Mesothelial cell of epicardium (in vitro differentiated cells): Measurements from ENCODE around the gene UGT1A8. TPM values are rescaled to one million over a fixed set of nuclear protein-coding genes. Genes with fewer than 3 reads are reported as not detected.
"Not testable (repeated sequence)": the region's sequence is repeated elsewhere in the genome, so short reads cannot be mapped to it uniquely, and the experiment has no call there.

Source experiments
- DNase-seq, 2 experiments: peaks; one replicate each; pipeline ENCODE4 v3.0.0; 2021; ENCODE audit warnings: low spot score in 2 of 2; ENCODE audit not compliant: unreplicated experiment in 2 of 2
- H3K27ac Mint-ChIP-seq: 2 replicates; pipeline ENCODE4 v1.8.0; 2021; ENCODE audit warnings: mixed read lengths
- H3K27me3 Mint-ChIP-seq: 2 replicates; pipeline ENCODE4 v1.8.0; 2021; ENCODE audit warnings: low read depth, mixed read lengths
- H3K36me3 Mint-ChIP-seq: 2 replicates; pipeline ENCODE4 v1.8.0; 2021; ENCODE audit warnings: mixed read lengths
- H3K4me1 Mint-ChIP-seq: 2 replicates; pipeline ENCODE4 v1.8.0; 2021; ENCODE audit warnings: mixed read lengths
- H3K4me3 Mint-ChIP-seq: 2 replicates; pipeline ENCODE4 v1.8.0; 2021; ENCODE audit warnings: mild to moderate bottlenecking, moderate library complexity, mixed read lengths
- H3K9me3 Mint-ChIP-seq: 2 replicates; pipeline ENCODE4 v1.8.0; 2021; ENCODE audit warnings: mixed read lengths
- total RNA-seq: library from RNA; stranded (reverse); gene quantifications from 3 replicates; pipeline ENCODE4 v1.2.1, GENCODE V29; 2021
- TF ChIP-seq, protein P1 (sequence below): fragments of 200-600 bp; sonication (generic); IDR thresholded peaks from one replicate; pipeline ENCODE4 v1.5.0; 2021; ENCODE audit warnings: antibody characterized with exemption; ENCODE audit not compliant: unreplicated experiment

UGT1A8 gene
- total RNA-seq, 1 donor from 2014 or later, result not detected

GRCh38 chr2:233740870-233741269, 123.4 kb downstream of the UGT1A8 start:
- Mint-ChIP-seq H3K36me3 (no peaks in the 10 kb centered on the region), H3K4me3 (no peak overlapping the region), H3K27ac (no peak overlapping the region), H3K27me3 (peaks cover 19% of the 10 kb centered on the region), H3K4me1 (no peaks in the 10 kb centered on the region), H3K9me3 (peaks cover 11% of the 10 kb centered on the region)
- no peak for DNase-seq
- TF ChIP-seq, protein P1, sequence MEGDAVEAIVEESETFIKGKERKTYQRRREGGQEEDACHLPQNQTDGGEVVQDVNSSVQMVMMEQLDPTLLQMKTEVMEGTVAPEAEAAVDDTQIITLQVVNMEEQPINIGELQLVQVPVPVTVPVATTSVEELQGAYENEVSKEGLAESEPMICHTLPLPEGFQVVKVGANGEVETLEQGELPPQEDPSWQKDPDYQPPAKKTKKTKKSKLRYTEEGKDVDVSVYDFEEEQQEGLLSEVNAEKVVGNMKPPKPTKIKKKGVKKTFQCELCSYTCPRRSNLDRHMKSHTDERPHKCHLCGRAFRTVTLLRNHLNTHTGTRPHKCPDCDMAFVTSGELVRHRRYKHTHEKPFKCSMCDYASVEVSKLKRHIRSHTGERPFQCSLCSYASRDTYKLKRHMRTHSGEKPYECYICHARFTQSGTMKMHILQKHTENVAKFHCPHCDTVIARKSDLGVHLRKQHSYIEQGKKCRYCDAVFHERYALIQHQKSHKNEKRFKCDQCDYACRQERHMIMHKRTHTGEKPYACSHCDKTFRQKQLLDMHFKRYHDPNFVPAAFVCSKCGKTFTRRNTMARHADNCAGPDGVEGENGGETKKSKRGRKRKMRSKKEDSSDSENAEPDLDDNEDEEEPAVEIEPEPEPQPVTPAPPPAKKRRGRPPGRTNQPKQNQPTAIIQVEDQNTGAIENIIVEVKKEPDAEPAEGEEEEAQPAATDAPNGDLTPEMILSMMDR, result no peak

DNA sequence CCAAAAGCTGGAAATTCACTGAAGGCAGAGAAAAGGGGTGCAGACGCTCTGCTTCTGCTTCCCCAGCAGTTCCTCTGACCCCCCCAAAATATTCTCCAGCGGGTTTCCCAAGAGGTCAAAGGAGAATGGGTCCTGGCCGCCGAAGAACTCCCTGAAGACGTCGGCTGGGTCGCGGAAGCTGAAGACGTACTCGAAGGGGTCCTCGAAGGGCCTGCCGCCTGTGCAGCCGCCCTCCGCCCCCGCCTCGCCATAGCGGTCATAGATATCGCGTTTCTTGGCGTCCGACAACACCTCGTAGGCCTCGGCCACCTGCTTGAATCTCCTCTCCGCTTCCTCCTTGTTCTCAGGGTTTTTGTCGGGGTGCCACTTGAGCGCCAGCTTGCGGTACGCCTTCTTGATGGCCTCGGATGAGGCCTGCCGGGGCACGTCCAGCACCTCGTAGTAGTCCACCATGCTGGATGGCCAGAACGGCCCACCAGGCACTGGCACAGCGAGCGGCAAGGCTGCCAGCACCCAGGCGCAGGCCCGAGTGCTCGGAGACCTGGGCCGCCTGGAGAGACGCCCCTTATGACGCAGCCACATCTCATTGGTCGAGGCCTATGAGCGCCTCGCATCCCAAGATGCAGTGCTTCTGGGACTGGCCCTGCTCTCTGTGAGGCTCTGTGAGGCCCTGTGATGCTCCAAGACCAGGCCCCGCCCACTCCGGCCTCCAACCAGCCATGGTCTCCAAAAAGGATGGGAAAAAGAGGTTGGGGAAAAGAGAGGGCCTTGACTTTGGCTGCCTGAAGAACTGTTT, 126.2 kb downstream of the UGT1A8 start:
- Mint-ChIP-seq H3K9me3 (peaks cover 16% of the 10 kb centered on the region), H3K4me1 (no peaks in the 10 kb centered on the region), H3K27ac (no peak overlapping the region), H3K27me3 (peaks cover 19% of the 10 kb centered on the region), H3K4me3 (no peak overlapping the region), H3K36me3 (no peaks in the 10 kb centered on the region)
- TF ChIP-seq, protein P1, result no peak
- no peak for DNase-seq

- H3K9me3 Mint-ChIP-seq, result peaks cover 27% of the 10 kb centered on the region
- TF ChIP-seq, protein P1, result no peak
- H3K4me1 Mint-ChIP-seq, result no peaks in the 10 kb centered on the region
- no peak overlapping the region for H3K27ac Mint-ChIP-seq
- no peak overlapping the region for H3K4me3 Mint-ChIP-seq
- DNase-seq, result no peak
- H3K27me3 Mint-ChIP-seq, result peaks cover 16% of the 10 kb centered on the region
- H3K36me3 Mint-ChIP-seq, result no peaks in the 10 kb centered on the region
These were observed 127.8 kb downstream of the UGT1A8 start for GRCh38 chr2:233745073-233745755.

GRCh38 chr2:233745838-233746237, 128.4 kb downstream of the UGT1A8 start:
- DNase-seq, H3K4me1 Mint-ChIP-seq, H3K27ac Mint-ChIP-seq, H3K36me3 Mint-ChIP-seq, H3K4me3 Mint-ChIP-seq: not testable (repeated sequence)
- Mint-ChIP-seq H3K27me3 (peaks cover 14% of the 10 kb centered on the region), H3K9me3 (peaks cover 30% of the 10 kb centered on the region)

DNA sequence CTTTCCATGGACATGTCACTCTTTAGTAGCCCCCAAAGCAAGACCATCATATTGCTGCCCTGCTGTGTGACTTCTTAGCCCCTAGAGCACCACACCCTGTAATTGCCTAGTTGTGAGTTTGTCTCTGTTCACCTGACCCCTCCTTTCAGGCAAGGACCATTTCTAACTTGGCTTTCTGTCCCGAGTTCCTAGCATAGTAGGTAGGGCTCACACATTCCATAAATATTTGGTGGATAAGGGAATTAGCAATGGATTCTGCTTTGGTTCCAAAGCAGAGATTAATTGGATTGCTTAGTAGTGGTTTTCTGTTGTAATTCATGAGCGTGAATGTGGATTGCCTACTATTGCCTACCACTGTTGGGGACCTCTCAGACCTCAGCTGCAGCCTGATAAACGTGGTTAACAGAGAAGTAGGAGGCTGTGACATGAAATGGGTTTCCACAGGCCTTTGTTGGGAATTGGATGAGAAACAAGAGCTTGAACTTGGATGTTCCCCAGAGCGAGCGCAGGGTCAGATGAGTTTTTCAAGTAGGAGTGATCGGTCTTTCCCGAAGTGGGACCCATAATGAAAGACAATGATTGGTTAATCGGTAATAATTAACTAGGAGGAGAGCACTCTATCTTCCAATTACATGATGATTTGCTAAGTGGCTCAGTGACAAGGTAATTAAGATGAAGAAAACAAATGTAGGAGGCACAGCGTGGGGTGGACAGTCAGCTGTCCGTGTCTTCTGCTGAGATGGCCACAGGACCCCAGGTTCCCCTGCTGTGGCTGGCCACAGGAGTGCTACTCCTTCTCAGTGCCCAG, 129.2 kb downstream of the UGT1A8 start:
- Mint-ChIP-seq H3K36me3 (no peaks in the 10 kb centered on the region), H3K4me3 (no peak overlapping the region), H3K4me1 (no peaks in the 10 kb centered on the region), H3K27ac (no peak overlapping the region), H3K9me3 (peaks cover 38% of the 10 kb centered on the region), H3K27me3 (peaks cover 8% of the 10 kb centered on the region)
- no peak for DNase-seq
- TF ChIP-seq, protein P1, result no peak

GRCh38 chr2:233747283-233747544, 129.8 kb downstream of the UGT1A8 start:
- peaks cover 42% of the 10 kb centered on the region for H3K9me3 Mint-ChIP-seq
- H3K27ac Mint-ChIP-seq, result no peak overlapping the region
- TF ChIP-seq, protein P1, result no peak

DNA sequence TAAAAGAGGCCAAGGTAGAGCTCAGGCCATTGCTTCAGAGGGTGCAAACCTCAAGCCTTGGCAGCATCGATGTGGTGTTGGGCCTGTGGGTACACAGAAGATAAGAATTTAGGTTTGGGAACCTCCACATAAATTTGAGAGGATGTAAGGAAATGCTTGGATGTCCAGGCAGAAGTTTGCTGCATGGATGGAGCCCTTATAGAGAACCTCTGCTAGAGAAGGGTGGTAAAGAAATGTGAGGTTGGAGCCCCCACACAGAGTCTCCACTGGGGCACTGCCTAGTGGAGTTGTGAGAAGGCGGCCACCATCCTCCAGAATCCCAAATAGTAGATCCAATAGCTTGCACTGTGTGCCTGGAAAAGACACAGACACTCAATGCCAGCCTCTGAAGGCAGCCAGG, 133.3 kb downstream of the UGT1A8 start:
- H3K27me3 Mint-ChIP-seq, H3K36me3 Mint-ChIP-seq, H3K4me1 Mint-ChIP-seq, DNase-seq, H3K4me3 Mint-ChIP-seq, H3K27ac Mint-ChIP-seq: not testable (repeated sequence)
- peaks cover 47% of the 10 kb centered on the region for H3K9me3 Mint-ChIP-seq

More at GRCh38 chr2:233747283-233747544, 129.8 kb downstream of the UGT1A8 start:
- Mint-ChIP-seq H3K36me3 (no peaks in the 10 kb centered on the region), H3K27me3 (peaks cover 5% of the 10 kb centered on the region), H3K4me1 (no peaks in the 10 kb centered on the region), H3K4me3 (no peak overlapping the region)
- no peak for DNase-seq

- not testable (repeated sequence) for H3K27me3 Mint-ChIP-seq, DNase-seq, H3K27ac Mint-ChIP-seq, H3K4me3 Mint-ChIP-seq, H3K4me1 Mint-ChIP-seq, H3K36me3 Mint-ChIP-seq
- H3K9me3 Mint-ChIP-seq, result peaks cover 47% of the 10 kb centered on the region
These were observed 134.0 kb downstream of the UGT1A8 start for GRCh38 chr2:233751212-233752009.
